GM21526 (cell line): ENCODE measurements around the gene GP1BB.

Source experiments
- ATAC-seq: cut with Tn5 transposase; IDR thresholded peaks from one replicate; pipeline ENCODE4 v1.9.1; 2021; ENCODE audit warnings: moderate library complexity; ENCODE audit not compliant: unreplicated experiment, low FRiP score

Gene GP1BB

DNA sequence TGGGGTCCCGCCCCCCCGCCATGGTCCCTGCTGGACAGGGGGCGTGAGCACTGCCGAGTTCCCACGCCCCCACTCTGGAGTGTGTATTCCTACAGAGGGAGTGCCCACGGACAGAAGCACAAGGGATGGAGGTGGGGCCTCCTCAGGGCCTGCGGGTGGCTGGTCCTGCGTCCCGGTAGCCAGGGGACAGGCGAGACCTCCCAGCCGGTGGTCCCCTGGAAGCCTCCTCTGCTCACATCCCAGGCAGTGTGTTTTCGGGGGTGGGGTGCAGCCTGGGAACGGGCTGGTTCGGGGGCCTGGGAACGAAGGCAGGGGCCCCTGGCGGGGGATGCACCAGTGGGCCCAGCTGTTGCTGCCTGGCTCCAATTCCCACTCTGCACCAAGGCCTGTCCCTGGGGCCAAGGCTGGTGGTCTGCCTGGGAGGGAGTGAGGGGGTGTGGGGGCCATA is 16.1 kb downstream of the GP1BB start:
- ATAC-seq, result no peak

DNA sequence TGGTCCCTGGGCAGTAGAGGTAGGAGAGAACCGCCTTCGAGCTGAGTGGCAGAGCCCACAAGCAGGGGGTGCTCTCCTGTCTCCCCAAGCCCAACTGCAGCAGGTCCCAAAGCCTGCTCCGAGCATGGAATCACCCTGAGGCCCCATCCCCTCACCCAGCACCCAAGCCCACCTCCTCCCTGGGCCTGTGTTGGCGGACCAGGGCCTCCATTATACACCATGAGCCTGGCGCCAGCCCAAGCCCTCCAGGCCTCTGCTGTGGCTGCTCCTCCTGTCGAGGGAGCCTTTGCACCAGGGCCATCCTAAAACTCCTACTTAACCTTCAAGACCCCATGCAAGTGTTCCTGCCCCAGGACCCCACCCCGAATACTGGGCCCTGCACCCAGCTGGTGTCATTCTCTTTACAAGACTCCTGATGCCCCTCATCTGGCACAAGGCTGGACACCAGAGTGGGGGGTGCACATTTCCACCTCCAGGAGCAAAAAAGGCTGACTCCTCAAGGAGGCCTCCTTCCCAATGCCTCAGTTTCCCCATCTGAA is 16.6 kb downstream of the GP1BB start:
- ATAC-seq, result no peak

DNA sequence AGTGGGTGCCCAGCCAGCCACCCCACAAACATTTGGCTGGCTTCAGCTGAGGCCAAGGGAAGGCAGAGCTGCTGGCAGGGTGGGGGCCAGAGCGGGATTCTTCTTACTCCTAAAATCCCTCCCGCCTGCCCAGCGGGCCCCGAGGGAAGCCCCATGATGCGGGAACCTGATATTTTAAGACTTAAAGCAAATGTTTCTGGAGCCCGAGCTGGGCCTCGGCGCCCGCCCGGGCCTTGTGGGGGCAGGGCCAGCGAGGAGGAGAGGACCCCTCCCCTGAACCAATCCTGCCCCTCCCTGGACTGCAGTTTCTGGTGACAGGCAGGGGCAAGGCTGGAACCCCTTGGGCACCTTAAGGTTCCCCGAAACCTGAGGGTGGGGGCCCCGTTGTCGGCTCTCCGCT is 17.2 kb downstream of the GP1BB start:
- ATAC-seq, result no peak

DNA sequence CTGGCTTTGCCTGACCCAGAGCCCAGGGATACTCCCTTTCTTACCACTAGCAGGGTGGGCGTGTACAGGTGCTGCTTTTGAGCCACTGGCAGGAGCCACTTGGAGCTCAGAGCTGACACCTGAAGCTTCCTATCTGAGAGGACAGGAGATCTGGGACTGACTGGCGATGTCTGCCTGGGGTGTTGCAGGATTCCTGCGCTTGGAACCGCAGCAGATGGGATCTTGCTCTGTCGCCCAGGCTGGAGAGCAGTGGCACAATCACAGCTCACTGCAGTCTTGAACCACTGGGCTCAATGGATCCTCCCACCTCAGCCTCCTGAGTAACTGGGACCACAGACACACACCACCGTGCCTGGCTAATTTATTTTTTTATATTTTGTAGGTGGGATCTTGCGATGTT is 17.7 kb downstream of the GP1BB start:
- ATAC-seq, result no peak

DNA sequence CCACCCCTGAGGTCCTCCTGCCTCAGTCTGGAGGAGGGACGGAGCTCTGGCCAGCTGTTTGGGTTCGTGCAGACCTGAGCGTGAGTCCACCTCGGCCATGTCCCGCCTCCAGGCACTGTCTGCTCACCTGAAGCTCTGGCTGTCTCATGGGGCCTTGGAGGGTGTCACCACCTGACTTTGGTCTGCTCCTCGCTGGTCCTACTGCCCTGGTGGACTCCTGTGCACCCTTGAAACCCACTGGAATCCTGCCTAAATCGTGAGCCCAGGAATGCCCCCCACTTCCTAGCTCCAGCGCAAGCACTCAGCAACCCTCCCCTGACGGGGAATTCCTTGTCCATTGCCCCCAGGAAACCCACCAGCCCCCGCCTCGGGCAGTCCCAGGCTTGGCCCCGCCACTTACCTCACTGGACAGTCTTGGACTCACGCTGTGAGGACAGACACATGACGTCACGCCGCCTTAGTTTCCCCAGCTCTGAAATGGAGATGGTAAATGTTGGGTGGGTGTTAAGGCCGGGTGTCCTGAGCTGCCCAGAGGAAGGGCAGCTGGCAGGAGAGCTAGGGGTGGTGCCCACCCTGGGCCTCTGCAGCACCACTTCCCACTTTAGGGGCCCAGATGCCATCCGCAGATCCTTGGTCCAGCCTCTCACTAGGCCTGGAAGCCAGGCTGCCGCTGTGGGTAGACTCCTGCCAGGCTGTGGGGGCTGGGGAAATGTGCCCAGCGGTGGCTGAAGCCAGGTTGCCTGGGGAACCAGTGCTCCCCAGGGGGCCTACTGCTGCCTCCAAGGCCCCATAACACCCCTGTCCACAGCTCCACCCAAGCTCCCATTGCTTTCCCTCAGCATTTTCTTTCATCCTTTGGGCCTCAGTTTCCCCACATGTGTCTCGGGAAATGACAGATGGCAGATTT is 19.1 kb downstream of the GP1BB start:
- no peak for ATAC-seq

DNA sequence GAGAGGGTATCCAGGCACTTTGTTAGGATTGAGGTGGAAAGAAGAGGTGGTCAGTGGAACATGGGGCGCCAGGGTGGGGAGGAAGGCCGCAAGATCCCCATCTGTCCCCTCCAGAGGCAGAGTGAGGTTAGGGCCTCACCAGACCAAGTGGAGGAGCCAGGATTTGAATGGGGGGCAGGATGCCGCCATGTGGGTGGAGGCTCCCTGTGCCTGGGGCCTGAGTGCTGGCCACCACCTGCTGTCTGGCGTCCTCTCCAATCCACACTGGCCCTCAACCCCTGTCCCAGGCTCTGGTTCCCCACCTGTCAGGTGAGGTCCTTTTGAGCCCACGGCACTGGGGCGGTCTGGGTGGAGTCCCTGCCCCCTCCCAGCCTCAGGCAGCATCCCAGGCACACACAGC is 19.7 kb downstream of the GP1BB start:
- ATAC-seq, result no peak

DNA sequence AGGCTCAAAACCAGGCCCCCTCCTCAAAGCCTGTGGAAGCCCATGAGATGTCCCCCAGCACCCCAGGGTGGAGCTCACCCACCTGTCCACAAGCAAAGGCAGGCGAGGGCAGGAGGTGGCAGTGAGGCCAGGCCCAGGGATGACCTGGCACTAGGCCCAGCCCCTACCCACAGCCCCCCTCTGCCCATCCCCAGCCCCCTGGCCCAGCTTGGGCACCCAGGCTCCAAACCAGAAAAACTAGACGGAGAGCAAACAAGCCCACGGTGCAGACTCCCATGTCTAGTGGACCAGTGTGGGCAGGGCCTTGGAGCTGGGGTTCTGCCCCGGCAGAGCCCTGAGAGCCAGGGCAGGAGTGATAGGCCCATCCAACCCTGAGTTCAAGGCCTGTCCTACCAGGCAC is 20.3 kb downstream of the GP1BB start:
- no peak for ATAC-seq

DNA sequence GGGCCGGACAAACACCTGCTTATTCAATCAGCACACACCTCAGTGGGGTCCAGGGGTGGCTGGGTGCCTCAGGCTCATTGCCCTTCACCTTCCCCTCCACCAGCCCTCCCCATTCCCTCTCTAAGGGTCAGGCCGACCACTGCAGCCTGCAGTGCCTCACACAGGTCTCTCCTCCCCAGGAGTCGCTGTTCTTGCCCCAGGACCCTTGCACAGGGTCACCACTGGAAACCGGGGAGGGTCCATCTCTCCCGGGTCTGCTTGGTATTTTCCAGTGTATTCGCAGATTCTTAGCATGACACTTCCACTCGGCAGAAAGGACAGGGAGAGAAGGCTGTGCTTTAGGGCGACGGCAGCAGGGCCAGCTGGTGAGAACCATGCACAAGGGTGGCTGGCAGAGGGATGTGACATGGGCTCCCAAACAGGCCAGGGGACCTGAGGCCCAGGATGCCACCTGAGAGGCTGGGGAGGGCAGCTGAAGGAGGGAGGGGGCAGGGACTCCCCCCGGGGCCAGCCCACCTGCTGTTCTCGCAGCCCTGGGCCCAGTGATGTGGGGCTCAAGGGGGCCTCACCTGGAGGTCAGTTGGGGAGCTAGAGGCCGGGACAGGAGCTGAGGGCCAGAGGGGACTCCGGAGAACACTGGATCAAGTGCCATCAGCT is 21.1 kb downstream of the GP1BB start:
- no peak for ATAC-seq

DNA sequence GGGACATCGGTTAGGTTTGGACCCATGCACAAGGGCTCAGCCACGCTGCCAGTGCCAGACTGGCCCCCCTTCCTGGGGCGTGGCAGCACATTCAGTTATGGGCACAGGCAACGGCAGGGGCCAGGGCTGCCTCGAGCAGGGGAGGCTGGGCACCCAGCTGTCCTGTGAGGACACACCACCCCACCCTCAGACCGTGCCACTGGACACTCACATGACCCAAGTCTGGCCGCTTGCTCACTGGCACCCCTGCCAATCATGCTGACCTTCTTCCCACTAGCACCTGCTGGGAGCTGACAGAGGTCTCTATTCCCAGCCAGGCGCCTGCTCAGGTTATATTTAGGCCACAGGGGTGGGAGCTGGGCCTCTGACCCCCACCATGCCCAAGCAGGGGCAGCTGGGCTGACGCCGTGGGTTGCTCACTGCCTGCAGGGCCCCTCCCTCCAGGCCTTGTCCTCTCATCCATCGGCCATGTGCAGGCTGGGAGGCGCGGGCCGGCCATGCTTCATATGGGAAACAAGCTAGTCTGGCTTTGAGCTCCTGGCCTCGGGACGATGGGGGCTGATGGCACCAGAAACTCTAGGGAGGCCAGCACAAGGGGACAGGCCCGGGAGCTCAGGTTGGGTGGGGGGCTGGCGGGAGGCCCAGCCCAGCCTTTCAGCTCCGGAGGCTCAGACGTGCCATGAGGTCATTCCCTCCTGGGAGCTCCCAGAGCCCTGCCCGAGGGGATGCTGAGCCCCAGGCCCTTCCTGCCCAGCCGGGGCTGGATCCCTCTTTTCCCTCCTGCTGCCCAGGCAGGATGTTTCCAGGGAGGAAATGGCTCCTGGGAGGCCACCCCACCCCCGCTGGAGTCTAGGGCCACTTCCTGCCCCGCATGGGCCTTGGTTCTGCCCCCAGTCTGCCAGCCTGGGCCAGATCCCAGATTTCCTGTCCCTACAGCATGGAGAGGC is 22.1 kb downstream of the GP1BB start:
- ATAC-seq, result no peak

DNA sequence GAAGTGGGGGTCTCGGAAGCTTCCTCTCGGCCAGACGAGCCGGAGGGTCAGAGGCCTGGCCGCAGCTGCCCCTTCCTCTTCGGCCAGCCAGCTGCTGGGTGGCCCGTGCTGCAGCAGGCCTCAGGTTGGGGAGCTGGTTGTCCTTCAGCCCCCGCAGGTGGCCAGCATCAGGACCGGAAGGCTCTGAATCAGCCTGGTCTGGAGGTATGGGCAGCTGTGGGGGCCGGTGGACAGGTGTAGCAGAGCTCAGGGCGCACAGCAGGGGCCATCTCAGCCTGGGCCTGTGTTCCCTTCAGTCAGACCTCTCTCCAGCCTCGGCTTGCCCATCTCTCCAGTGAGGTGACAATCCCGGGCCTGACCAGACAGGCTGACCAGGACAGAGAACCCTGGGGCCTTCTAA is 23.4 kb downstream of the GP1BB start:
- ATAC-seq, result no peak

DNA sequence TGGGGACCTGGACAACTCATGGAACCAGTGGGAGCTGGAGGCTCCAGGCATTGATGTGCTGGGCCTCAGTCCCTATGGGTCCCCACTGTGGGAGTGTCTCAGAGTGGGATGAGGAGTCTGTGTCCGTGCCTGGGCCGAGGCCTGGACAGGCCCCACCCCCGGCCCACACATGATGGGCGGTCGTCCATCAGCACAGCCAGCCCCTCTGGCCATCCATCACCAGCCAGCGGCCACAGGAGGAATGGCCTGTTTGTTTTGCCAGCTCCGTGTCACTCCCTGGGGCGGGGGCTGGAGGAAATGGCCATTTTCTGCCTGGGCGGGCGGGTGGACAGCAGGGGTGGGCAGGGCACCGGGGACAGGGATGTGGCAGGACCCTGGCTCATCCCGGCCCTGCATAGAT is 24.2 kb downstream of the GP1BB start:
- no peak for ATAC-seq

DNA sequence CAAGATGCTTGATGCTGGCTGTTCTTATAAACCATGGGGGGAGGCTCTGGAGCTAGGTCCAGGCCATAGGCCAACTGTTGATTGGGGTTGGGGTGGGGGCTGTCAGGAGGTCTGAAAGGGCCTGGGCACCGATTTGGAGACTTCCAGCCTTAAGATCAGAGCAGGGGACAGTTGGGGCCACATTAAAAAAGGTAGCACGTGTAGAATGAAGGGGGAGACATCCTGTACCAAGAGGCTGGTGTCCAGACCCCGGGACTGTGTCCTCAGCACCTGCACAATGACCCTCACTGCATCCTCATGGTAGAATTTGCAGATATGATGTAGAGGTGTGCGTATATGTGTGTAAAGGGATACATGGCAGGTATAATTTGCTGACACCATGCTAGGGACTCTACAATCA is 24.8 kb downstream of the GP1BB start:
- no peak for ATAC-seq

DNA sequence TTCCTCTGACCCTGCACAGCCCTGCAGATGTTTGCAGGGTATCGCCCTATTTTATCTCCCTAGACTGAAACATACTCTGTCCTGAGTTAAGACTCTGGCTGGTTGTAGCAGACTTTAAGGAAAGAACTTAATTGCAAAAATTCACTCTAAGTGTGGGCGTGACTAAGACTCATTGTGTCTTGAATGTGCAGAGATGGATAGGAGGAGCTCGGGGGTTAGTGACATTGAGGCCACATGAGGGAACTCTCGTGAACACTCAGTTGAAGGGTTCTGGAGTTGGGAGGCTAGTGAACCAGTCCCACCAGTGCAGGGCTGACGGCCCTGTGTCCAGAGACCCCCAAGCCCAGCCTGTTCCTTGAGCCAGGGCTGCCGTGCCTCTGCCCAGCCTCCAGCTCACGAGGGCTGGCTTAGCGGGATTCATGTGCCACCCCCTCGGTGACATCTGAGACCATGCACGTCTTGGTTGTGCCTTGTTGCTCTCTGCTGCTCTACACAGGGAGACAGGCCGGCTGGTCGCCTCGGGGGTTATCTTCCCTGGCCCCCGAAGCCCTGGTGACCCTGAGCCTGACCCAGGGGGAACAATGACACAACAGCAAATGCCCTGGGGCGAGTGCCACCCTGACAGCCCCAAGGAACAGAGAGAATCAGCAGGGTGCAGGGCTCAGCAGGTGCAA is 25.8 kb downstream of the GP1BB start:
- no peak for ATAC-seq

DNA sequence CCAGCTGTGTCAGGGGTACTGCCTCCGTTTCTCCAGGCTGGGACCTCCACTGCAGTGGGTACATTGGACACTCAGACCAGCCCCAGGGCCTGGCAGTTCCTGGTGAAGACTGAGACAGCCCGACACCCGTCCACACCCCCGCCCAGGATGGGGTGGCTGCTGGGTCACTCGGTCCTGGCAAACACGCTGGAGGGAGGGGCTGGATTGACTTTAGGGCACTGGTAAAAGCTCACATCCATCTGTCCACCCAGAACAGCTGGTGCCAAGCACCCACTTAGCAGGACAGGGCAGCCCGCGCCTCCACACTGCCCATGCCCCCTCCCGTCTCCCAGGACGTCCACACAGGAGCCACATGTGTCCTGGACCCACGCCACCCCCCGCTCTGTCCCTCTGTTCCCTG is 26.5 kb downstream of the GP1BB start:
- ATAC-seq, result no peak

DNA sequence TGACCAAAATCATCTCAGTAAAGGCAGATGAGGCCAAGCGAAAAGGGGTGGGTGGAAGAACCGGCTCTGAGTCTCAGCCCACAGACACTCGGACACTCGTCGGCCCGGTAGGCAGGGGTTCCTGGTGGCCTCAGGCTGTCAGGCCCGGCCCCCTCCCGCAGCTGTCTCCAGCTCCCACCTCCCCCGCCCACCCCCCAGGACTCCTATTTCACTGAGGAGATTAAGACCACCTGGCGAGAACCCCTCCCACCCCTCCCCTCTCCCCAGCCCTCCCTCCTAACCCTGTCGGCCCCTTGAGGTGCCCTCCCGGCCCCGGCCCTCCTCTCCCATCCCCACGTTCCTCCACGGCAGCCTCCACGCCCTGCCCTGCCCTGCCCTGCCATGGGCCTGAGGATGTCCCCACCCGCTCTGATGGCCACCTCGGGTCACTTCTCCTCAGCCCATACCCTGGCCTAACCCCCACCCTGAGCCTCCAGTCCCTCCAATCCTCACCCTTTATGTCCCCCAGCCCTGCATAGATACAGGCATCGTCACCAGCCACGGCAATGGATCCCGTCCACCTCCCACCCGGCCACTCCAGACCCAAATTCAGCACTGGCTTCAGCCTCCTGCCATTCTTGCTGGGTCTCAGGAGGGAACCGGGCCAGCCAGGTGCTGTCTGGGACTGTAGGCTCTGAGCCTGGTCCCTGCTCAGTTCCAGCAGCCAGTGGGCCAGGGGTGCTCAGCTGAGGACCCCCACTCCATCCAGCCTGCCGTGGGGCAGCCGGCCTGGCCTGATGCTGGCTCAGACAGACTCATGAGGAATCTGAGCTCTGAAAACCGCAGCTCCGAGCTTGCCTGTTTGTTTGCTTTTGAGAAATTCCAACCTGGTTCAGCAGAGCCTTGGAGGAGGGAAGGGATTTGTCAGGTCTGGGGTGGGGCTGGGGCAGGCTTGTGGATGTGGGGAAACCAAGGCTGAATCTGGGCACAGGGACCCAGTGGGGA is 27.5 kb downstream of the GP1BB start:
- no peak for ATAC-seq

DNA sequence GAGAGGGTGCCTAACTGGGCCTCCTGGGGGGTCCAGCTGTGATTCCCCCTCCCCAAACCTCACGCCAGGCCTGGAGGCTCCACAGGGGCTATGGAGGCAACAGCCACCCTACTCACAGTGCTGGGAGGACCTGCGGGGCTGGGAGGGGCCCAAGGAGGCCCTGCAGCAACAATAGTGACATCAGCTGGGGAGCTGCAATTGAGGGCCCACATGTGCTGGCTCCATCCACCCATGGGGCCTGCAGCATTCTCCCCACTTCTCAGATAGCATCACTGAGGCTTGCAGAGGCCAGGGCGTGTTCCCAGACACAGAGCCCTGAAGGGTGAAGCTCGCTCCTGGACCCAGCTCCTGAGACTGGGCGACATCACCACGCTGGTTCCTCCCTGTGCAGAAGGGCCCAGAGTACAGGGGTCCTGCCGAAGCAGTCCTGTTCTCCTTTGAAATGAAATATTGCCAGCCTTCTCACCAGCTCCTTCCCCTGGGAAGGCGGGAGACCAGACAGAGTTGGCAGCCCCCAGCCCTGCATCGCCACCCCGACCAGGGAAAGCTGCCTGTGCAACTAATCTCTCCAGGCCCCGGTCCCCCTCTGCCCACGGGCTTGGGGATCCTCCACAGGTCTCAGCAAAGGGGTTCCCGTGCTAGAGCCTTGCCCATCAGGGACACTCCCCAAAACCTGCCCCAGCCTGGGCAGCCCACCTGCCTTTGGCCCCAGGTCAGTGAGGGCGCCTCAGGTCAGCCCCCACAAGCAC is 28.3 kb downstream of the GP1BB start:
- no peak for ATAC-seq

DNA sequence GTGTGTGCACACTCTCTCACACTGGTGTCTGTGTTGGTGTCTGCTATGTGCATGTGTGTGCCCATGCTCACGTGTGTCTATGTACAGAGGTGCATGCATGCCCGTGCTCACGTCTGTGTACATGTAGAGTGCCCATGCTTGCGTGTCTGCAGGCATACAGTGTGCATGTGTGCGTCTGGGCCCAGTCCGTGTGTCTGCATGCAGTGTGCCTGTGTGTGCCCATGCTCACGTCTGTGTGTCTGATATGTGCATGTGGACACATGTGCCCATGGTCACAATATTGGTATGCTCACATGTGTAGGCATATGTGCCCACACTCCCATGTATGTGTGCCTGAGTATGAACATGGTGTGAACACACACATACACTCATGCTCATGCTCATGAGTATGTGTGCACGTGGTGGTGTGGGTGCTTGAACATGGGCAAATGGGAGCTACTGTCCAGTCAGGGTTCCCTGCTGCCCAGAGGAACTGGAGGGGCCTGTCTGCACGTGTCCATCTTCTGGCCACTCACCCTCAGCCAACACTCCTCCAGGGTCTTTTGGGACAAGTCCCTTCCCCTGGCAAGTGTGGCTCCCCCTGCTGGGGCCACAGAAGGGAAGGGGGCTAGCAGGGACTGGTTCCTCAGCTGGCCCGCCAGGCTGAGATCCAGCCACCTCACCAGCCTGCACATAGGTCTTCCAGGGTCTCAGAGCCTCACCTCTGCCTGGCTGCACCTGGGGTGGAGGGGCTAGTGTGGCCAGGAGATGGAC is 29.9 kb downstream of the GP1BB start:
- no peak for ATAC-seq
